Islet of Langerhans (tissue), 1 donor: ENCODE data around the gene C1orf115.
"Not testable (repeated sequence)": the region's sequence is repeated elsewhere in the genome, so short reads cannot be mapped to it uniquely, and the experiment has no call there.

Experiments
- FAIRE-seq: peaks from one replicate; lab custom pipeline; 2011; peaks lifted over from hg19 to GRCh38; lab: Jason Lieb, UNC

Gene C1orf115

DNA sequence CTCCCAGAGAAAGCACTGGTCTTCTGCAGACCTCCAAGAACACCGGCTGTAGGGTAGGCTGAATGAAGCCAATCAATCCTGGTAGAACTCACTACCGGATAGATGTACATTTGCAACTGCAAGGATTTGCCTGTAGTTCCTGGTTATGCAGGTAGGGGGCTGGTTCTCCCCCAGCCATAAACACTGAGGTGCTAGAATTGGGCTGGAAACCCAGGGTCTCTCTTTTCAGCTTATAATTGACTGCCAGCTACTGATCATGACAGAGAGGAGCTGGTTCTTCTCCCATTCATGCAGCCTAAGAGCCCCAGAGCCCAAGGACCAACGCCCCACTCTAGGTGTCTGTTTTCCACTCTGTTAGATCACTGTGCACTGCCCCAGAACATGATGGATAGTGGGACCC lies 36.5 kb downstream of the C1orf115 start:
- no peak for FAIRE-seq

DNA sequence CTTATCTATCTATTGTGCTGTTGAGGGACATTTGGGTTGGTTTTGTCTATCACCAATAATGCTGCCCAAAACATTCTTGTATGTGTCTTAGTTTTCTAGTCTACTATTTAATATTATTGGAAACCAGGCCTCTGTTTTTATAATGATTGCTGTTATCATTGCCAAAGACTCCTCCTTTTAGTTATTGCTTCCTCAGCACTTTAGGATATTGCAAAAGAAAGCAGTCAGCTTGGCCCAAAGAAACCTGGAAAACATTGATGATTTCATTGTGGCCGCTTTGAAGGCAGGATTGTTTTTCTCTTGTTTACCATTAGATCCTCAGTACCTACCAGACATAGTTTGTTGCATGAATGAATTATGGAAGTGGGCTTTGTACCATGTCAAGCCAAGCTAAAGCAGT lies 37.4 kb downstream of the C1orf115 start:
- no peak for FAIRE-seq

DNA sequence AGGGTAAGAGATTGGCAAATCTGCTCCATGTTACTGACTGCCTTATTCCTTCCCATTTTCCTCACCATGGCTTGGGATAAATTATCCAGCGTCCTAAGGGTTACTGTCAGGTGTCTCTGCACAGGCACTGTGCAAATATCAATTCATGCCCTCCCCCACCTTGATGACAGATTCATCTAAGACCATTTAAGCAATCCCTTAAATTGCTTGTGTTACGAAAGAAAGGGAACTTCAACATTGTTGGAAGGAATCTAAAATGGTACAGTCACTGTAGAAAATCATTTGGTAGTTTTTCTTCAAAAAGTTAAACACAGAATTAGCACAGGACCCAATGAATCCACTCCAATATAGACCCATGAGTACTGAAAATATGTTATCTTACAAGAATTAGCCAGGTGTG lies 40.3 kb downstream of the C1orf115 start:
- no peak for FAIRE-seq

DNA sequence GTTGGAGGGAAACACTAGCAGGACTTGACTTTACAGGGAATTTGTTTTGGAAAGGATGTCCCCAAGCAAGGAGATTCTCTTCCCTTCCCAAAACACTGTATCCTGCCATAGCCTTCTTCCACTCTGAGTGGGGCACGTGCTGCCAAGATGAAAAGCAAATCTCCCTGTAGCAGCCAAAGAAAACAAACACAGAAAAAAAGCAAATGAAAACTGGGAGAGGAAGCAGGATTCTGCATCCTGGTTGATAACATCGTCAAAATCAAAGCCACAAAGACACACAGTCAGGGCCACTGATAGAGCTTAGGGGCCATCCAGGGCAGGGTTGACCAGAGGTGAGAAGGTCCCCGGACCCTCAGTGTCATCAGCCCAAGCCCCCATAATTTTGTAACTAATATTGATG lies 42.0 kb downstream of the C1orf115 start:
- FAIRE-seq: no peak

DNA sequence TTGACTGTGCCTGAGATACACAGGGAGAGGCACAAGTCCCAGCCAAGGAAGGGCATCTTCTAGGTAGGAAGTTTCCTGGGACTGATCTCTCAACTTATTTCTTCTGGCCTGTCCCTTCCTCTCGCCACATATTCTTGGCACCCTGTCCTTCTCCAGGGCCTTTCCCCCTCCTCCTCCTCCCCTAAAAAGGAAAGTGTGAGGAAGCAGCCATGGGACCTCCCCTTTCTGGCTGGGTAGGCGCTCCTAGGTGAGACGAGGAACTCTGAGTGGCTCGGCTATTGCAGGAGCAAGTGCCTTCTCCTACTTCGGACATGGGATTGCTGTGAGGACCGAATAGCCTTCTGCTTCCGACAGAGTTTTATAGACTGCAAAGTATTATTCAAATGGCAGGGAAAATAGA lies 42.5 kb downstream of the C1orf115 start:
- no peak for FAIRE-seq

DNA sequence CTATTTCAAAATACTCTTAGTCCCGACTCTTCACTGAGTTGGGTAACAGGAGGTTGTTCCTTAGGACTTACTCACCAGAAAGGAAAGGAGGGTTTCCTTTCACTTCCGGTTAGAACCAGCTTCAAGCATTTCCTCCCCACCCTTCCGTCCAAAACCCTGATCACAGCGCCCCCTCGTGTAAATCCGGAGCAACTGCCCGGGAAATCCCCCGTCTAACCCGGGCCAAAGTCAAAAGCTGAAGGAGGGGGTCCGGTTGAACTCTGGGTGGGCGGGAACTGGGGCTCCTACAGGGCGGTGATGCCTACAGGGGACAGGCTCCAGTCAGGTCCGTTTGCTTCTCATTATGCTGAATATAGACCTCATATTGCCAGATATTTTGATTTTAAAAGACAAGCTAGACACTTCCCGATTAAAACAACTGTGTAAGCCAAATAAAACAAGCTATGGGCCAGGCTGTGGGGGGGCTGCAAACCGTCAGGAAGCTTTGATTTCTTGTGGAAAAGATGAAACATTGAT lies 43.0 kb downstream of the C1orf115 start:
- FAIRE-seq: peak; percentile 75

DNA sequence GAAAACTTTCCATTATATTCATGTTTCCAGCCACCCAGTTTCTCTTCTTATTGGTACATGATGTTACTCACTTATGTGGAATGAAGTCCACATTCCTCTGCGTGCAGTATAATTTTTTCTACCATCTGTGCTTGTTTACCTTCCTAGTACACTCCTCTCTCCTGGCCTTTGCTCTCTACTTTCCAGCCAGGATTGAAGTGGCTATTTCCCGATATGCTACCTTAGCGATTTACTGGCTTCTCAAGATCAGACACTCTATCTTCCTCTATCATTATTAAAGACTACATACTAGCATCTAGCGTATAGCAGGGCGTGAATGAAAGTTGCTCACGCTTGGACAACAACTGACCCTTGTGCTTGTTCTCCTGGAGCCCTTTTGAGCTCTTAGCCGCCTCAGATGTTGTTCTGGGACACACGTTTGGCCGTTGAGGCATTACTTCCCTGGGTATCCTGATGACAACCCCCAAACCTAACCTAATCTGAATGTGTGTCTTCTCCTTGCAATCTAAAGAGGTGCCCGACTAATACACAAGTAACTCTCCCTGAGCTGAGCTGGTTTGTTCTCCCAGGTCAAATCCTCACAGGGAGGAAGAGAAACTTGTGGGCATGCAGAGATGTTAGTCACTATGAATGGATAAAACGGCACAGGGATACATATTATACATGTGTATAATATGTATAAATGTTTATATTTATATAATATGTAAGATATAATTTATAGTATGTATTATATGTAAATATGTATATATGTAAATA lies 44.6 kb downstream of the C1orf115 start:
- FAIRE-seq: no peak

DNA sequence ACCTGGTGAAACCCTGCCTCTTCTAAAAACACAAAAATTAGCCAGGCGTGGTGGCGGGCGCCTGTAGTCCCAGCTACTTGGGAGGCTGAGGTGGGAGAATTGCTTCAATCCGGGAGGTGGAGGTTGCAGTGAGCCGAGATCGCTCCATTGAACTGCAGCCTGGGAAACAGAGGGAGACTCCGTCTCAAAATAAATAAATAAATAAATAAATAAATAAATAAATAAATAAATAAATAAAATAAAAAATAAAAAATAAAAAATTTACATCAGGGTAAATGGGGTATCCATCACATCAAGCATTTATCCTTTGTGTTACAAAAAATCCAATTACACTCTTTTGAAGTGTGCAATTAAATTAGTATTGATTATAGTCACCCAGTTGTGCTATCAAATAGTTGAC lies 46.1 kb downstream of the C1orf115 start:
- not testable (repeated sequence) for FAIRE-seq

DNA sequence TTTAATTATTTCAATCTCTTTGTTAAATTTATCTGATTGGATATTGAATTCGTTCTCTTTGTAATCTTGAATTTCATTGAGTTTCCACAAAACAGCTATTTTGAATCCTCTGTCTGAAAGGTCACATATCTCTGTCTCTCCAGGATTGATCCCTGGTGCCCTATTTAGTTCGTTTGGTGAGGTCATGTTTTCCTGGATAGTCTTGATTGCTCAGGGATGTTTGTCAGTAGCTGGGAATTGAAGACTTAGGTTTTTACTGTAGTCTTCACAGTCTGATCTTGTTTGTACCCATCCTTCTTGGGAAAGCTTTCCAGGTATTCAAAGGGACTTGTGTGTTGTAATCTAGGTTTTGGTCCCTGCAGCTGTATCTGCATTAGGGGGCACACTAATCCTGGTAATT lies 51.2 kb downstream of the C1orf115 start:
- no peak for FAIRE-seq

DNA sequence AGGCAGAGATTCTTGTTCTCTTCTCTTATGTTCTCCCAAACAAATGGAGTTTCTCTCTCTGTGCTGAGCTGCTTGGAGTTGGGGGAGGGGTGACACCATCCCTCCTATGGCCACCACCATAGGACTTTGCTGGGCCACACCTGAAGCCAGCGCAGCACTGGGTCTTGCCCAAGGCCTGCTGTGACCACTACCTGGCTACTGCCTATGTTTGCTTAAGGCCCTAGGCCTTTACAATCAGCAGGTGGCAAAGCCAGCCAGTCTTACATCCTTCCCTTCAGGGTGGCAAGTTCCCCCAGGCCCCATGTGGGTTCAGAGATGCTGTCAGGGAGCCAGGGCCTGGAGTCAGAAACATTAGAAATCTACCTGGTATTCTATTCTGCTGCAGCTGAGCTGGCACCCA lies 51.7 kb downstream of the C1orf115 start:
- FAIRE-seq: no peak

DNA sequence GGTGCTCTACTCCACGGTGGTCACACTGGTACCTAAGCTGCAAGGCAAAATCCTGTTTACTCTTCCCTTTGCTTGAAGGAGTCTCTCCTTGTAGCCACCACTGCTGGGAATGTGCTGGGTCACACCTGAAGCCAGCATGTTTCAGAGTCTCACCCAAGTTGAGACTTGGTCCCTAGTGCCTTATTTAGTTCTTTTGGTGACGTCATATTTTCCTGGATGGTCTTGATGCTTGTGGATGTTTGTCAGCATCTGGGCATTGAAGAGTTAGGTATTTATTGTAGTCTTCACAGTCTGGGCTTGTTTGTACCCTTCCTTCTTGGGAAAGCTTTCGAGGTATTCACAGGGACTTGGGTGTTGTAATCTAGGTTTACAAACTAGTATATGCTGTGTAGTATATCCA lies 52.4 kb downstream of the C1orf115 start:
- FAIRE-seq: no peak

DNA sequence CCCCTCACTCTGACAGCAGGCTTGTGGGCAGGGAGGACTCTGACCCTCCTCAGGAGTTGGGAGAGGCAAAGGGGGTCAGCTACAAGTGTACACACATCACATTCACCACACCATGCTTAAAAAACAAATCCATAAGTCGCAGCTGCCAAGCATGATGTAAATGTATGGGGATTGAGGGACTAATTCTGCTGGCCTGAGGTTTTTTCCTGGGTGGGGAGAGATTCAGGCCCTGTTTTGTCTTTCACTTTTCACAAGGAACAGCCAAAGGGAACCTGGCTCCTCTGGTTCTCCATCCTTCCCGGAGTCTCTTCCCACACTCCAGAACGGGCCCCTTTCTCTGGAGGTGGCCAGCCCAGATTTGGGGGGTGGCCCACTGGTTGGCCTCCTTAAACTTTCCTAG lies 56.7 kb downstream of the C1orf115 start:
- FAIRE-seq: no peak

DNA sequence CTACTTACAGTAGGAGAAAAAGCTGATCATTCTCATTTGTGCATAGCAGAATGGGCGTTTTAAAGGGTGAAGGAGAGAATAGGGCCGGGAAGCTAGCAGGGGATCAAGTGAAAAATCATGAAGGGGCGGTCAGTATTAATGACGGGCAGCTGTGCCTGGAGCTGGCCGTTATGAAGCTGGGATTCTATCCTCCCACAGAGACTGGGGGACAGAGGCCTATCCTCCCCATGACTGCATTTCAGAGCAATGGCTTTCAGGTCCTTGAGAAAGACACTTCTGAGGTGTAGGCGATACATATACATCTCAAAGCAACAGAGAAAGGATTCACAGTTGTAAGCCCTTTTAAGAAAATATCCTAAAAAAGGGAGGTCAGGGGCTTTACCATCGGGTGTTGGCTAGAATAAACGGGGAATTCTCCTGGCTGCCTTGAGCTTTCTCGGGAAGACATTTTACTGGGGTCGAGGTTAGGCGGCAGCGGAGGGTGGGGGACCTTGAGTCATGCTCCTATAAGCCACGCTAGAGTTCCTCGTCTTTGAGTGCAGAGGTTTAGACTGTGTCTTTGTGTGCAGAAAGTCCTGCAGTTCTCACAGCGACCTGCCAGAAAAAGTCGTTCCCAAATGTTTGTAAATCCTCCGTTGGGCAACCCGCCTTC lies 57.4 kb downstream of the C1orf115 start:
- no peak for FAIRE-seq

DNA sequence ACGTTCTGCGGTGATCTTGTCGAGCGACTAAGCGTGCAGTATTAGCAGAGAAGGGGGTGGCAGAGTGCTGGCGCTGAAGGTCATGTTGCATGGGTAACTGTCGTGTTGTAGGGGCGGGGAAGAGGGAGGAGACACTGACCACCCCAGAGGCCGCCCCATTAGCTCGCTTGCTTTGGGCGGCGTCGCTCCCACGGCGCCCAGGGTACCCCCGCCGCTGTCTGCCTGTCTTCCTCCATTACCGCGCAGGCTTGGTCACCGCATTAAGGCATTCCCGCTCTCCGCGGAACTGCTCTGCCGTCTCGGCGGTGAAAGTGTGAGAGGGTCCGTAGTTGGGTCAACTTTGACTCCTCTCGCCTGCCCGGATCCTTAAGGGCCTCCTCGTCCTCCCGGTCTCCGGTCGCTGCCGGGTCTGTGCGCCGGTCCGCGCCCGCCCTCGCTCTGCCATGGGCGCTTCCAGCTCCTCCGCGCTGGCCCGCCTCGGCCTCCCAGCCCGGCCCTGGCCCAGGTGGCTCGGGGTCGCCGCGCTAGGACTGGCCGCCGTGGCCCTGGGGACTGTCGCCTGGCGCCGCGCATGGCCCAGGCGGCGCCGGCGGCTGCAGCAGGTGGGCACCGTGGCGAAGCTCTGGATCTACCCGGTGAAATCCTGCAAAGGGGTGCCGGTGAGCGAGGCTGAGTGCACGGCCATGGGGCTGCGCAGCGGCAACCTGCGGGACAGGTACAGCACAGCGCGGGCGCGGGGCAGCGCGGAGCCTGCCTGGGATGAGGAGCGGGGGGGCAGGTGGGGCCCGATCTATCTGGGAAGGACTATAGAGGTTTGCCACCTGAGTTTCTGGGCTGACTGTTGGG lies 58.1 kb downstream of the C1orf115 start, which contains the start of gene MTARC2:
Gene MTARC2 (plus strand): TSS at position 234 of the 846 bp plus-strand sequence. CDS start 210 bp downstream, at position 444.
- FAIRE-seq: no peak
